NT2/D1 (cell line): Measurements from ENCODE around the gene ATG2A.

Experiments
- SUZ12 ChIP-seq: IDR thresholded peaks from 2 replicates; pipeline ENCODE4 v1.6.1; 2011; ENCODE audit not compliant: insufficient read length, insufficient read depth; ENCODE audit errors: extremely low read depth
- YY1 ChIP-seq: IDR thresholded peaks from 2 replicates; pipeline ENCODE4 v1.6.1; 2011; ENCODE audit not compliant: insufficient read length, insufficient read depth
- ZNF274 ChIP-seq: IDR thresholded peaks from 2 replicates; pipeline ENCODE4 v1.6.1; 2011; ENCODE audit warnings: mild to moderate bottlenecking, low read depth, low read length

- no peak for TF ChIP-seq SUZ12
- TF ChIP-seq YY1: no peak
- no peak for TF ChIP-seq ZNF274
These were observed 7.9 kb upstream of the ATG2A start for GRCh38 chr11:64924910-64925284.
